HepG2 (cell line): ENCODE results near the gene CIBAR2. TPM values are rescaled to one million over a fixed set of nuclear protein-coding genes. Genes with fewer than 3 reads are reported as not detected.

Experiments
- ATAC-seq: fragments of 200-7000 bp; cut with Tn5 transposase; 3 replicates; pipeline ENCODE4 v1.9.1; 2020; ENCODE audit warnings: mild to moderate bottlenecking, moderate library complexity
- BruUV-seq: library from RNA; stranded (reverse); fragments of 400-500 nt; replicated peaks from 2 replicates; lab custom pipeline; 2021; lab: Mats Ljungman, UMichigan
- CTCF ChIA-PET: fragments of 300-600 bp; formaldehyde crosslinking; extraction: SDS; loops from one replicate; lab custom pipeline; 2021; ENCODE audit warnings: low total read pairs, inconsistent platforms, low intra/inter-chr PET ratio; lab: Yijun Ruan, JAX
- POLR2A ChIA-PET: fragments of 350-600 bp; sonication (Branson Sonifier 250); formaldehyde crosslinking; loops from one replicate; lab custom pipeline; 2020; ENCODE audit warnings: antibody characterized with exemption, inconsistent platforms; lab: Yijun Ruan, JAX
- DNase-seq: peaks from one replicate; pipeline ENCODE4 v3.0.0-alpha.2; 2015; ENCODE audit warnings: low spot score
- FAIRE-seq: peaks from 3 replicates; lab custom pipeline; 2011; peaks lifted over from hg19 to GRCh38; lab: Jason Lieb, UNC
- H2AFZ ChIP-seq: one replicate; pipeline ENCODE4 v1.6.1; 2011; ENCODE audit warnings: low read length, inconsistent platforms
- H3K27ac ChIP-seq: fragments of 300-600 bp; 3 replicates; pipeline ENCODE4 v1.8.0; 2011; ENCODE audit warnings: mixed run types, mild to moderate bottlenecking, mixed read lengths, low read length, inconsistent platforms; ENCODE audit not compliant: insufficient read depth; ENCODE audit errors: extremely low read length
- H3K27me3 ChIP-seq, 2 experiments: fragments of 200-600 bp in 1 of 2; 2 replicates in 1 of 2; 3 replicates in 1 of 2; pipeline versions ENCODE4 v1.6.0 to v1.8.0; 2011; ENCODE audit warnings: low read length in 2 of 2, mild to moderate bottlenecking in 2 of 2, moderate library complexity in 2 of 2, inconsistent platforms in 1 of 2; ENCODE audit not compliant: insufficient read depth in 2 of 2, control insufficient read depth in 1 of 2
- H3K36me3 ChIP-seq, 2 experiments: fragments of 200-600 bp in 1 of 2; replicated peaks in 1 of 2; 2 replicates in 1 of 2; 3 replicates in 1 of 2; pipeline versions ENCODE4 v1.5.1 to v1.8.0; 2011; ENCODE audit warnings: low read length in 2 of 2, inconsistent platforms in 1 of 2; ENCODE audit not compliant: insufficient read depth in 2 of 2, control insufficient read depth in 1 of 2
- H3K4me1 ChIP-seq: 2 replicates; pipeline ENCODE4 v1.5.1; 2012; ENCODE audit warnings: low read length, inconsistent platforms; ENCODE audit not compliant: insufficient read depth
- H3K4me2 ChIP-seq: 2 replicates; pipeline ENCODE4 v1.6.0; 2011; ENCODE audit warnings: low read depth, low read length, inconsistent platforms
- H3K4me3 ChIP-seq, 3 experiments: fragments of 200-600 bp in 1 of 3; sonication (generic), shearing (Covaris generic) in 1 of 3; replicated peaks in 1 of 3; 2 replicates each; pipeline ENCODE4 v1.5.1; 2011 to 2016; ENCODE audit warnings: low read length in 3 of 3, inconsistent platforms in 2 of 3, low read depth in 2 of 3, mild to moderate bottlenecking in 2 of 3, control low read depth in 1 of 3, mixed read lengths in 1 of 3; ENCODE audit not compliant: insufficient read depth in 1 of 3
- H3K79me2 ChIP-seq: one replicate; pipeline ENCODE4 v1.6.1; 2011; ENCODE audit warnings: low read length, inconsistent platforms; ENCODE audit not compliant: insufficient read depth
- H3K9ac ChIP-seq: 2 replicates; pipeline ENCODE4 v1.6.0; 2011; ENCODE audit warnings: mild to moderate bottlenecking, low read depth, low read length, inconsistent platforms; ENCODE audit not compliant: insufficient read depth
- H3K9me3 ChIP-seq: 2 replicates; pipeline ENCODE4 v1.5.1; 2012; ENCODE audit warnings: mild to moderate bottlenecking, low read length
- H4K20me1 ChIP-seq: 2 replicates; pipeline ENCODE4 v1.6.0; 2011; ENCODE audit warnings: inconsistent platforms, mild to moderate bottlenecking, low read length, moderate library complexity; ENCODE audit not compliant: insufficient read depth
- GABPA ChIP-seq, 2 experiments: IDR thresholded peaks; 2 replicates each; pipeline ENCODE4 v1.6.1; 2011 to 2016; ENCODE audit warnings: low read depth in 2 of 2, low read length in 1 of 2, missing biosample characterization in 1 of 2, missing genetic modification characterization in 1 of 2
- RAD51 ChIP-seq: fragments of 450-650 bp; IDR thresholded peaks from 2 replicates; pipeline ENCODE4 v1.6.1; 2016; ENCODE audit warnings: borderline replicate concordance
- SCMH1 ChIP-seq: sonication (generic); formaldehyde crosslinking; IDR thresholded peaks from 2 replicates; pipeline ENCODE4 v1.9.0; 2021; ENCODE audit warnings: missing genetic modification reagents, mild to moderate bottlenecking, borderline replicate concordance
- TAF1 ChIP-seq: sonication (generic); formaldehyde crosslinking; IDR thresholded peaks from 2 replicates; pipeline ENCODE4 v1.4.0; 2020; ENCODE audit warnings: missing genetic modification reagents
- ZFX ChIP-seq: sonication (generic); formaldehyde crosslinking; IDR thresholded peaks from 2 replicates; pipeline ENCODE4 v1.4.0; 2020; ENCODE audit warnings: mild to moderate bottlenecking, low read depth, missing genetic modification reagents, moderate library complexity
- WGBS: methylation state at CpG from one replicate; pipeline ENCODE4 v1.1.6; 2017; ENCODE audit warnings: low lambda C conversion rate; 5-methylcytosine and 5-hydroxymethylcytosine counted together
- in situ Hi-C: cut with HindIII; loops from 2 replicates; pipeline ENCODE4 v1.10.0; 2017; ENCODE audit warnings: low pct_unique_long_range_greater_than_20kb; ENCODE audit not compliant: extremely low pct_ligation_motif_present
- intact Hi-C: fragments of 100-400 bp; cut with micrococcal nuclease; formaldehyde crosslinking; loops from one replicate; pipeline ENCODE4 v1.10.0; 2022; ENCODE audit not compliant: unreplicated experiment
- polyA plus RNA-seq, 8 experiments: library from polyadenylated mRNA; depleted of rRNA in 3 of 8; stranded (reverse) in 7 of 8; unstranded in 1 of 8; fragments of >200 nt; fragmentation: Illumina TruSeq in 4 of 8; extraction: Trizol in 4 of 8; gene quantifications; 2 replicates each; pipeline versions ENCODE4 v1.2.1 to v1.2.3, GENCODE V29; 2011 to 2016; ENCODE audit warnings: low read depth in 4 of 8, missing spikeins in 1 of 8, mixed read lengths in 1 of 8; ENCODE audit not compliant: insufficient read depth in 1 of 8
- total RNA-seq, 5 experiments: library from RNA; depleted of rRNA; stranded (reverse); fragments of >200 nt; fragmentation: Illumina TruSeq; extraction: Trizol; gene quantifications; 2 replicates each; pipeline ENCODE4 v1.2.3, GENCODE V29; 2016; ENCODE audit warnings: low read depth in 1 of 5
- TF ChIP-seq, protein P1 (sequence below): sonication (generic); formaldehyde crosslinking; IDR thresholded peaks from 2 replicates; pipeline ENCODE4 v1.5.0; 2020; ENCODE audit warnings: mild to moderate bottlenecking, missing genetic modification reagents
- TF ChIP-seq, protein P2 (sequence below): sonication (generic); formaldehyde crosslinking; IDR thresholded peaks from 2 replicates; pipeline ENCODE4 v1.5.1; 2020; ENCODE audit warnings: mild to moderate bottlenecking, missing genetic modification reagents, moderate library complexity

Gene CIBAR2
- total and polyA plus RNA-seq, 2 of the 13 experiments (the other 11 are each of a cell fraction or from before 2014, with no cell fraction given) = not detected

GRCh38 chr16:85082173-85083050 lies 29.9 kb downstream of the CIBAR2 start:
- DNase-seq (no peak), FAIRE-seq (no peak), ATAC-seq (peak; percentile 13; the same call in 2 of the 3 replicates)
- Histone ChIP-seq H4K20me1 (no peaks in the 10 kb centered on the region), H3K27me3 (peaks cover 29 to 78% of the 10 kb centered on the region in 2 experiments), H3K9me3 (no peaks in the 10 kb centered on the region), H3K36me3 (no peaks in the 10 kb centered on the region), H3K27ac (no peak overlapping the region), H3K9ac (no peak overlapping the region), H3K79me2 (no peaks in the 10 kb centered on the region), H3K4me2 (no peak overlapping the region), H3K4me1 (peaks cover 7% of the 10 kb centered on the region; the same call in 1 of the 2 replicates), H2AFZ (no peak overlapping the region), H3K4me3 (no peak overlapping the region)
- POLR2A ChIA-PET = no interaction called here
- WGBS = 47% methylated on average over 32 of the region's 33 CpGs
- intact Hi-C loops = no loop called here
- in situ Hi-C loops = no loop called here
- BruUV-seq = no TSS peak
- TF ChIP-seq GABPA (IDR thresholded peaks at IDR 0.05; ENCODE audit: low read depth, low read length) (0 out of 2 replicates have a peak, but pooled peaks have one; percentile 1), GABPA (CRISPR knock-in tag; IDR thresholded peaks at IDR 0.05; ENCODE audit: low read depth) (no peak), ZFX (no peak), TAF1 (CRISPR knock-in tag) (no peak), SCMH1 (CRISPR knock-in tag) (no peak), RAD51 (peak; percentile 21; the same call in 1 of the 2 replicates)
- TF ChIP-seq, protein P1, sequence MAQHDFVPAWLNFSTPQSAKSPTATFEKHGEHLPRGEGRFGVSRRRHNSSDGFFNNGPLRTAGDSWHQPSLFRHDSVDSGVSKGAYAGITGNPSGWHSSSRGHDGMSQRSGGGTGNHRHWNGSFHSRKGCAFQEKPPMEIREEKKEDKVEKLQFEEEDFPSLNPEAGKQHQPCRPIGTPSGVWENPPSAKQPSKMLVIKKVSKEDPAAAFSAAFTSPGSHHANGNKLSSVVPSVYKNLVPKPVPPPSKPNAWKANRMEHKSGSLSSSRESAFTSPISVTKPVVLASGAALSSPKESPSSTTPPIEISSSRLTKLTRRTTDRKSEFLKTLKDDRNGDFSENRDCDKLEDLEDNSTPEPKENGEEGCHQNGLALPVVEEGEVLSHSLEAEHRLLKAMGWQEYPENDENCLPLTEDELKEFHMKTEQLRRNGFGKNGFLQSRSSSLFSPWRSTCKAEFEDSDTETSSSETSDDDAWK (CRISPR knock-in tag) = no peak
- TF ChIP-seq, protein P2, sequence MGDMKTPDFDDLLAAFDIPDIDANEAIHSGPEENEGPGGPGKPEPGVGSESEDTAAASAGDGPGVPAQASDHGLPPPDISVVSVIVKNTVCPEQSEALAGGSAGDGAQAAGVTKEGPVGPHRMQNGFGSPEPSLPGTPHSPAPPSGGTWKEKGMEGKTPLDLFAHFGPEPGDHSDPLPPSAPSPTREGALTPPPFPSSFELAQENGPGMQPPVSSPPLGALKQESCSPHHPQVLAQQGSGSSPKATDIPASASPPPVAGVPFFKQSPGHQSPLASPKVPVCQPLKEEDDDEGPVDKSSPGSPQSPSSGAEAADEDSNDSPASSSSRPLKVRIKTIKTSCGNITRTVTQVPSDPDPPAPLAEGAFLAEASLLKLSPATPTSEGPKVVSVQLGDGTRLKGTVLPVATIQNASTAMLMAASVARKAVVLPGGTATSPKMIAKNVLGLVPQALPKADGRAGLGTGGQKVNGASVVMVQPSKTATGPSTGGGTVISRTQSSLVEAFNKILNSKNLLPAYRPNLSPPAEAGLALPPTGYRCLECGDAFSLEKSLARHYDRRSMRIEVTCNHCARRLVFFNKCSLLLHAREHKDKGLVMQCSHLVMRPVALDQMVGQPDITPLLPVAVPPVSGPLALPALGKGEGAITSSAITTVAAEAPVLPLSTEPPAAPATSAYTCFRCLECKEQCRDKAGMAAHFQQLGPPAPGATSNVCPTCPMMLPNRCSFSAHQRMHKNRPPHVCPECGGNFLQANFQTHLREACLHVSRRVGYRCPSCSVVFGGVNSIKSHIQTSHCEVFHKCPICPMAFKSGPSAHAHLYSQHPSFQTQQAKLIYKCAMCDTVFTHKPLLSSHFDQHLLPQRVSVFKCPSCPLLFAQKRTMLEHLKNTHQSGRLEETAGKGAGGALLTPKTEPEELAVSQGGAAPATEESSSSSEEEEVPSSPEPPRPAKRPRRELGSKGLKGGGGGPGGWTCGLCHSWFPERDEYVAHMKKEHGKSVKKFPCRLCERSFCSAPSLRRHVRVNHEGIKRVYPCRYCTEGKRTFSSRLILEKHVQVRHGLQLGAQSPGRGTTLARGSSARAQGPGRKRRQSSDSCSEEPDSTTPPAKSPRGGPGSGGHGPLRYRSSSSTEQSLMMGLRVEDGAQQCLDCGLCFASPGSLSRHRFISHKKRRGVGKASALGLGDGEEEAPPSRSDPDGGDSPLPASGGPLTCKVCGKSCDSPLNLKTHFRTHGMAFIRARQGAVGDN (CRISPR knock-in tag) = peak; percentile 19
- CTCF ChIA-PET = no interaction called here
